SK-N-SH (cell line): ENCODE results near the gene LRRC75A. TPM values are rescaled to one million over a fixed set of nuclear protein-coding genes. Genes with fewer than 3 reads are reported as not detected.

Experiments
- CTCF ChIA-PET: fragments of 300-600, 350-600 bp; formaldehyde crosslinking; extraction: SDS; loops from one replicate; lab custom pipeline; 2021; lab: Yijun Ruan, JAX
- POLR2A ChIA-PET: fragments of 350-600 bp; sonication (Branson Sonifier 250); formaldehyde crosslinking; extraction: SDS; loops from one replicate; lab custom pipeline; 2020; ENCODE audit warnings: antibody characterized with exemption, inconsistent platforms; lab: Yijun Ruan, JAX
- DNase-seq: peaks from one replicate; pipeline ENCODE4 v3.0.0; 2012
- H2AFZ ChIP-seq: fragments of 200-600 bp; sonication (generic); 2 replicates; pipeline ENCODE4 v1.8.1; 2016; ENCODE audit warnings: antibody characterized with exemption, mild to moderate bottlenecking, low read depth
- H3F3A ChIP-seq: fragments of 200-600 bp; sonication (generic); replicated peaks from 2 replicates; pipeline ENCODE3; 2016; ENCODE audit warnings: antibody characterized with exemption, mild to moderate bottlenecking; ENCODE audit not compliant: insufficient read depth
- H3K27ac ChIP-seq, 2 experiments: fragments of 200-500 bp in 1 of 2; fragments of 200-600 bp in 1 of 2; sonication (Bioruptor generic) in 1 of 2; sonication (generic), shearing (Covaris generic) in 1 of 2; 2 replicates each; pipeline versions ENCODE4 v1.5.1 to v1.6.1; 2014 to 2016; ENCODE audit warnings: low read depth in 2 of 2, inconsistent platforms in 1 of 2, low read length in 1 of 2, mild to moderate bottlenecking in 1 of 2, mixed read lengths in 1 of 2
- H3K27me3 ChIP-seq: fragments of 200-600 bp; sonication (generic), shearing (Covaris generic); 2 replicates; pipeline ENCODE4 v1.6.1; 2016; ENCODE audit warnings: mixed run types; ENCODE audit not compliant: insufficient read depth
- H3K36me3 ChIP-seq, 2 experiments: fragments of 200-500 bp in 1 of 2; fragments of 200-600 bp in 1 of 2; sonication (Bioruptor generic) in 1 of 2; sonication (generic) in 1 of 2; replicated peaks in 1 of 2; 2 replicates each; pipeline versions ENCODE3 to v1.5.1; 2014 to 2016; ENCODE audit warnings: low read length in 1 of 2, mild to moderate bottlenecking in 1 of 2; ENCODE audit not compliant: insufficient read depth in 2 of 2, control insufficient read depth in 1 of 2
- H3K4me1 ChIP-seq, 2 experiments: fragments of 200-500 bp in 1 of 2; fragments of 200-600 bp in 1 of 2; sonication (Bioruptor generic) in 1 of 2; sonication (generic), shearing (Covaris generic) in 1 of 2; 2 replicates each; pipeline versions ENCODE4 v1.5.1 to v1.6.1; 2014 to 2016; ENCODE audit warnings: low read depth in 1 of 2, low read length in 1 of 2, mixed run types in 1 of 2; ENCODE audit not compliant: insufficient read depth in 2 of 2, control insufficient read depth in 1 of 2
- H3K4me2 ChIP-seq: fragments of 200-600 bp; sonication (generic), shearing (Covaris generic); 2 replicates; pipeline ENCODE4 v1.6.1; 2017; ENCODE audit warnings: mixed run types
- H3K4me3 ChIP-seq, 2 experiments: fragments of 200-500 bp in 1 of 2; fragments of 200-600 bp in 1 of 2; sonication (Bioruptor generic) in 1 of 2; sonication (generic), shearing (Covaris generic) in 1 of 2; 2 replicates each; pipeline versions ENCODE4 v1.5.1 to v1.8.1; 2014 to 2016; ENCODE audit warnings: low read depth in 2 of 2, inconsistent platforms in 1 of 2, low read length in 1 of 2, mild to moderate bottlenecking in 1 of 2, mixed read lengths in 1 of 2, moderate library complexity in 1 of 2
- H3K79me2 ChIP-seq: fragments of 200-600 bp; sonication (generic); 2 replicates; pipeline ENCODE4 v1.8.1; 2017; ENCODE audit warnings: mild to moderate bottlenecking; ENCODE audit not compliant: insufficient read depth
- H3K9ac ChIP-seq: fragments of 200-600 bp; sonication (generic); 2 replicates; pipeline ENCODE4 v1.6.1; 2017; ENCODE audit warnings: mixed run types
- H3K9me2 ChIP-seq: fragments of 200-600 bp; sonication (generic); 2 replicates; pipeline ENCODE4 v1.6.1; 2017; ENCODE audit warnings: mixed run types
- H3K9me3 ChIP-seq: fragments of 200-600 bp; sonication (generic); 2 replicates; pipeline ENCODE4 v1.6.1; 2017; ENCODE audit warnings: mixed run types, mild to moderate bottlenecking, moderate library complexity
- H4K20me1 ChIP-seq: fragments of 200-600 bp; sonication (generic); 2 replicates; pipeline ENCODE4 v1.6.1; 2017; ENCODE audit warnings: mild to moderate bottlenecking, mixed run types; ENCODE audit not compliant: insufficient read depth
- CHD2 ChIP-seq: fragments of 150-350 bp; IDR thresholded peaks from 2 replicates; pipeline ENCODE4 v1.6.1; 2018; ENCODE audit warnings: low read length; ENCODE audit not compliant: partially characterized antibody
- CTCF ChIP-seq: fragments of 200-600 bp; sonication (generic); IDR thresholded peaks from 2 replicates; pipeline ENCODE4 v1.6.1; 2017; ENCODE audit warnings: antibody characterized with exemption, mild to moderate bottlenecking, moderate library complexity
- ELF1 ChIP-seq: IDR thresholded peaks from 2 replicates; pipeline ENCODE4 v1.4.0; 2012
- EP300 ChIP-seq, 2 experiments: IDR thresholded peaks; 2 replicates each; pipeline versions ENCODE4 v1.4.0 to v1.6.1; 2012; ENCODE audit warnings: borderline replicate concordance in 1 of 2, low read depth in 1 of 2, low read length in 1 of 2
- EZH2phosphoT487 ChIP-seq: fragments of 200-600 bp; sonication (generic); IDR thresholded peaks from 2 replicates; pipeline ENCODE4 v1.6.1; 2017; ENCODE audit warnings: low read depth, mixed run types, mild to moderate bottlenecking, antibody characterized with exemption, moderate library complexity, borderline replicate concordance
- FOXJ3 ChIP-seq: sonication (generic); formaldehyde crosslinking; IDR thresholded peaks from 2 replicates; pipeline ENCODE4 v1.5.1; 2020; ENCODE audit warnings: mild to moderate bottlenecking, missing genetic modification reagents
- FOXM1 ChIP-seq: IDR thresholded peaks from 2 replicates; pipeline ENCODE4 v1.4.0; 2012; ENCODE audit warnings: low read depth, mild to moderate bottlenecking
- GABPA ChIP-seq: IDR thresholded peaks from 2 replicates; pipeline ENCODE4 v1.4.0; 2012; ENCODE audit warnings: low read depth, mild to moderate bottlenecking
- GATA2 ChIP-seq: sonication (generic); formaldehyde crosslinking; IDR thresholded peaks from 2 replicates; pipeline ENCODE4 v1.5.0; 2020; ENCODE audit warnings: mild to moderate bottlenecking, missing genetic modification reagents
- MEF2A ChIP-seq: IDR thresholded peaks from 2 replicates; pipeline ENCODE4 v1.4.0; 2012; ENCODE audit warnings: low read depth, borderline replicate concordance
- NRF1 ChIP-seq: IDR thresholded peaks from 2 replicates; pipeline ENCODE4 v1.6.1; 2012; ENCODE audit warnings: low read depth, mild to moderate bottlenecking, low read length
- PBX3 ChIP-seq: IDR thresholded peaks from 2 replicates; pipeline ENCODE4; 2012
- RCOR1 ChIP-seq: fragments of 150-350 bp; IDR thresholded peaks from 2 replicates; pipeline ENCODE4 v1.6.1; 2017; ENCODE audit warnings: antibody characterized with exemption, low read length
- RFX5 ChIP-seq: IDR thresholded peaks from 2 replicates; pipeline ENCODE4 v1.6.1; 2012; ENCODE audit warnings: mild to moderate bottlenecking, improper control_type of control experiment, low read length
- SMC3 ChIP-seq: IDR thresholded peaks from 2 replicates; pipeline ENCODE4 v1.6.1; 2012; ENCODE audit warnings: low read depth, low read length, improper control_type of control experiment
- TAF1 ChIP-seq: IDR thresholded peaks from 2 replicates; pipeline ENCODE4 v1.6.1; 2012; ENCODE audit warnings: low read depth, mild to moderate bottlenecking, low read length, moderate library complexity, borderline replicate concordance
- ZBTB33 ChIP-seq: IDR thresholded peaks from 2 replicates; pipeline ENCODE4 v1.4.0; 2012; ENCODE audit warnings: low read depth, borderline replicate concordance
- WGBS: methylation state at CpG from one replicate; pipeline ENCODE4 v1.1.6; 2017; ENCODE audit warnings: low lambda C conversion rate; 5-methylcytosine and 5-hydroxymethylcytosine counted together
- polyA plus RNA-seq, 3 experiments: library from polyadenylated mRNA; depleted of rRNA; stranded (reverse); fragments of >200 nt; gene quantifications; 2 replicates each; pipeline ENCODE4 v1.2.3, GENCODE V29; 2012
- TF ChIP-seq, protein P1 (sequence below): IDR thresholded peaks from 2 replicates; pipeline ENCODE4 v1.6.1; 2012; ENCODE audit warnings: mild to moderate bottlenecking, low read depth, low read length, moderate library complexity
- TF ChIP-seq, protein P2 (sequence below): IDR thresholded peaks from 2 replicates; pipeline ENCODE4 v1.4.0; 2012; ENCODE audit warnings: low read depth, borderline replicate concordance

Gene LRRC75A
- polyA plus RNA-seq, 1 of the 3 experiments (the other 2 are of a cell fraction), result 1.2 TPM

- no peak for TF ChIP-seq PBX3
- TF ChIP-seq RFX5, result no peak
Observed at GRCh38 chr17:16495561-16495960, 3.6 kb upstream of the LRRC75A start (continued).

DNA sequence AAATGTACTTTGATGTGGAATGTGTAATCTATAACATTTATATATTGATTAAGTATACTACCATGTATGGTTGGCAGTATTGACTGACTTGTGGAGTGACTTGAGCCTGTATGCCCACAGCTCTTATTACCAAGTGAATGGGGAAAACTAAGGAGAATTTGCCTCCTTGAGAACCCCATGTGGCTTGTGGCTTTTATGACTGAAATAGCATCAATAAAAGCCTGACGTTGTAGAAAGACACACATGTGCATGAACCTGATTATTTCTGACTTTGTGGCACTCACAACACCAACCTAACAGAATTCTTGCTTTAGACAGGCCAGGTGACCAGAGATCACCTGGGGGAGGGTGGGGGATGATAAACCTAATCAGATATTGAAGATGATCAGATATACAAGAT is 2.1 kb upstream of the LRRC75A start:
- no peaks in the 10 kb centered on the region for H3F3A ChIP-seq
- DNase-seq, result no peak
- H3K9ac ChIP-seq, result no peak overlapping the region
- H3K9me3 ChIP-seq, result no peaks in the 10 kb centered on the region
- CTCF ChIA-PET, result interaction anchor here (1.0 to 3.7 kb wide), 4 partner anchors 16 to 41 kb away, joined by 3 to 15 read pairs (median 4); no protein-coding TSS in a partner anchor
- no peak overlapping the region for H3K4me2 ChIP-seq
- peaks cover 29% of the 10 kb centered on the region; the same call in 1 of the 2 replicates for H3K27me3 ChIP-seq
- H3K27ac ChIP-seq, result no peak overlapping the region
- H3K4me1 ChIP-seq, result peaks cover 0 to 11% of the 10 kb centered on the region in 2 experiments; a peak in 1 of 4 replicates
- 56% methylated on average over 1 of the region's 1 CpG for WGBS
- no peak overlapping the region for H3K4me3 ChIP-seq
- no peak overlapping the region for H2AFZ ChIP-seq
- H3K79me2 ChIP-seq, result no peaks in the 10 kb centered on the region
- no peaks in the 10 kb centered on the region for H3K9me2 ChIP-seq
- no peak for TF ChIP-seq ZBTB33
- TF ChIP-seq GABPA, result no peak
- no peak for TF ChIP-seq ELF1
- TF ChIP-seq, protein P1, sequence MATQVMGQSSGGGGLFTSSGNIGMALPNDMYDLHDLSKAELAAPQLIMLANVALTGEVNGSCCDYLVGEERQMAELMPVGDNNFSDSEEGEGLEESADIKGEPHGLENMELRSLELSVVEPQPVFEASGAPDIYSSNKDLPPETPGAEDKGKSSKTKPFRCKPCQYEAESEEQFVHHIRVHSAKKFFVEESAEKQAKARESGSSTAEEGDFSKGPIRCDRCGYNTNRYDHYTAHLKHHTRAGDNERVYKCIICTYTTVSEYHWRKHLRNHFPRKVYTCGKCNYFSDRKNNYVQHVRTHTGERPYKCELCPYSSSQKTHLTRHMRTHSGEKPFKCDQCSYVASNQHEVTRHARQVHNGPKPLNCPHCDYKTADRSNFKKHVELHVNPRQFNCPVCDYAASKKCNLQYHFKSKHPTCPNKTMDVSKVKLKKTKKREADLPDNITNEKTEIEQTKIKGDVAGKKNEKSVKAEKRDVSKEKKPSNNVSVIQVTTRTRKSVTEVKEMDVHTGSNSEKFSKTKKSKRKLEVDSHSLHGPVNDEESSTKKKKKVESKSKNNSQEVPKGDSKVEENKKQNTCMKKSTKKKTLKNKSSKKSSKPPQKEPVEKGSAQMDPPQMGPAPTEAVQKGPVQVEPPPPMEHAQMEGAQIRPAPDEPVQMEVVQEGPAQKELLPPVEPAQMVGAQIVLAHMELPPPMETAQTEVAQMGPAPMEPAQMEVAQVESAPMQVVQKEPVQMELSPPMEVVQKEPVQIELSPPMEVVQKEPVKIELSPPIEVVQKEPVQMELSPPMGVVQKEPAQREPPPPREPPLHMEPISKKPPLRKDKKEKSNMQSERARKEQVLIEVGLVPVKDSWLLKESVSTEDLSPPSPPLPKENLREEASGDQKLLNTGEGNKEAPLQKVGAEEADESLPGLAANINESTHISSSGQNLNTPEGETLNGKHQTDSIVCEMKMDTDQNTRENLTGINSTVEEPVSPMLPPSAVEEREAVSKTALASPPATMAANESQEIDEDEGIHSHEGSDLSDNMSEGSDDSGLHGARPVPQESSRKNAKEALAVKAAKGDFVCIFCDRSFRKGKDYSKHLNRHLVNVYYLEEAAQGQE, result no peak
- TF ChIP-seq RFX5, result no peak
- TF ChIP-seq CTCF, result no peak
- no peak for TF ChIP-seq FOXJ3 (CRISPR knock-in tag)
- no peak for TF ChIP-seq RCOR1
- no peak for TF ChIP-seq PBX3
- TF ChIP-seq FOXM1, result no peak
- TF ChIP-seq EP300 (IDR thresholded peaks at IDR 0.05; ENCODE audit: borderline replicate concordance in 1 of 2, low read depth in 1 of 2, low read length in 1 of 2), result no peak
- TF ChIP-seq CHD2, result no peak
- TF ChIP-seq TAF1, result no peak
- no peak for TF ChIP-seq GATA2 (CRISPR knock-in tag)
- no peak for TF ChIP-seq NRF1
- no peak for TF ChIP-seq EZH2phosphoT487
- TF ChIP-seq, protein P2, sequence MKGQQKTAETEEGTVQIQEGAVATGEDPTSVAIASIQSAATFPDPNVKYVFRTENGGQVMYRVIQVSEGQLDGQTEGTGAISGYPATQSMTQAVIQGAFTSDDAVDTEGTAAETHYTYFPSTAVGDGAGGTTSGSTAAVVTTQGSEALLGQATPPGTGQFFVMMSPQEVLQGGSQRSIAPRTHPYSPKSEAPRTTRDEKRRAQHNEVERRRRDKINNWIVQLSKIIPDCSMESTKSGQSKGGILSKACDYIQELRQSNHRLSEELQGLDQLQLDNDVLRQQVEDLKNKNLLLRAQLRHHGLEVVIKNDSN, result no peak
- no peak for TF ChIP-seq SMC3
- TF ChIP-seq MEF2A, result no peak
- no peaks in the 10 kb centered on the region for H4K20me1 ChIP-seq
- POLR2A ChIA-PET, result no interaction called here
- no peaks in the 10 kb centered on the region for H3K36me3 ChIP-seq
